Natural killer cell (primary cell): ENCODE measurements around the gene RASL10B. TPM values are rescaled to one million over a fixed set of nuclear protein-coding genes. Genes with fewer than 3 reads are reported as not detected.

ENCODE experiments used
- ATAC-seq, 3 donors: fragments of 150-1000 bp in 2 of 3; fragments of 200-7000 bp in 1 of 3; cut with Tn5 transposase; 1 replicate in 1 of 3; 2 replicates in 2 of 3; pipeline ENCODE4 v1.10.0; 2021; ENCODE audit warnings: mild to moderate bottlenecking in 2 of 3, moderate library complexity in 2 of 3
- DNase-seq, 2 donors: peaks; one replicate each; pipeline versions ENCODE4 v3.0.0 to v3.0.0-alpha.2; 2013 to 2021; ENCODE audit warnings: mixed read lengths in 1 of 2
- H3K27ac ChIP-seq: one replicate; pipeline ENCODE4 v1.5.1; 2013; ENCODE audit warnings: mild to moderate bottlenecking, low read length
- H3K27me3 ChIP-seq: one replicate; pipeline ENCODE4 v1.6.1; 2013; ENCODE audit warnings: low read length; ENCODE audit not compliant: control insufficient read depth, insufficient read depth
- H3K36me3 ChIP-seq: one replicate; pipeline ENCODE4 v1.6.1; 2013; ENCODE audit warnings: low read length; ENCODE audit not compliant: control insufficient read depth, insufficient read depth
- H3K4me1 ChIP-seq: one replicate; pipeline ENCODE4 v1.6.1; 2013; ENCODE audit warnings: low read length; ENCODE audit not compliant: control insufficient read depth, insufficient read depth
- H3K4me3 ChIP-seq: one replicate; pipeline ENCODE4 v1.5.1; 2013; ENCODE audit warnings: low read length
- H3K9me3 ChIP-seq: one replicate; pipeline ENCODE4 v1.6.1; 2013; ENCODE audit warnings: low read length; ENCODE audit not compliant: control insufficient read depth, insufficient read depth
- H3K27ac Mint-ChIP-seq, 2 donors: one replicate each; pipeline ENCODE4 v1.8.0; 2022; ENCODE audit warnings: mild to moderate bottlenecking in 2 of 2, mixed read lengths in 2 of 2, moderate library complexity in 1 of 2
- H3K27me3 Mint-ChIP-seq, 2 donors: one replicate each; pipeline ENCODE4 v1.8.0; 2022; ENCODE audit warnings: low read depth in 2 of 2, mixed read lengths in 2 of 2
- H3K36me3 Mint-ChIP-seq: one replicate; pipeline ENCODE4 v1.8.0; 2022; ENCODE audit warnings: mixed read lengths
- H3K4me1 Mint-ChIP-seq, 2 donors: one replicate each; pipeline ENCODE4 v1.8.0; 2022; ENCODE audit warnings: mixed read lengths in 2 of 2
- H3K4me3 Mint-ChIP-seq: one replicate; pipeline ENCODE4 v1.8.0; 2022; ENCODE audit warnings: mild to moderate bottlenecking, moderate library complexity, mixed read lengths
- H3K9me3 Mint-ChIP-seq, 2 donors: one replicate each; pipeline ENCODE4 v1.8.0; 2022; ENCODE audit warnings: mixed read lengths in 2 of 2
- CTCF ChIP-seq: fragments of 200-600 bp; IDR thresholded peaks from one replicate; pipeline ENCODE4 v1.8.0; 2022; ENCODE audit warnings: antibody characterized with exemption
- WGBS: methylation state at CpG from one replicate; pipeline ENCODE4 v1.1.7; 2013; ENCODE audit warnings: missing lambda C conversion rate; ENCODE audit not compliant: insufficient coverage; 5-methylcytosine and 5-hydroxymethylcytosine counted together
- intact Hi-C: fragments of 100-400 bp; cut with micrococcal nuclease; formaldehyde crosslinking; loops from one replicate; pipeline ENCODE4 v1.14.2; 2022
- total RNA-seq, 4 donors: library from RNA; stranded (reverse); fragments of 120-200 nt in 1 of 4; gene quantifications; one replicate each; pipeline versions ENCODE4 v1.2.3 to v1.2.4, GENCODE V29; 2013 to 2022

The RASL10B gene
- total RNA-seq, 3 donors from 2014 or later (not counting 1 experiment from before 2014, with no cell fraction given) = 0.07 TPM; not detected in 2

GRCh38 chr17:35723735-35724134 lies 7.7 kb upstream of the RASL10B start:
- no peak for TF ChIP-seq CTCF
- Mint-ChIP-seq H3K36me3 (peaks cover 32% of the 10 kb centered on the region), H3K9me3 (no peaks in the 10 kb centered on the region), H3K4me1 (no peaks in the 10 kb centered on the region), H3K4me3 (no peak overlapping the region), H3K27me3 (no peaks in the 10 kb centered on the region), H3K27ac (no peak overlapping the region)
- Histone ChIP-seq H3K4me1 (no peaks in the 10 kb centered on the region), H3K27ac (no peak overlapping the region), H3K36me3 (peaks cover 63% of the 10 kb centered on the region), H3K27me3 (no peaks in the 10 kb centered on the region), H3K4me3 (no peak overlapping the region), H3K9me3 (no peaks in the 10 kb centered on the region)
- DNase-seq (no peak), ATAC-seq (no peak)
- intact Hi-C loops = no loop called here
- WGBS = 97% methylated on average over 2 of the region's 2 CpGs

- peaks cover 55% of the 10 kb centered on the region for H3K36me3 ChIP-seq
- no peaks in the 10 kb centered on the region for H3K27me3 ChIP-seq
- H3K36me3 Mint-ChIP-seq = peaks cover 32% of the 10 kb centered on the region
- no peak overlapping the region for H3K27ac ChIP-seq
- no peaks in the 10 kb centered on the region for H3K4me1 Mint-ChIP-seq
- no peak overlapping the region for H3K27ac Mint-ChIP-seq
- intact Hi-C loops = no loop called here
- no peak overlapping the region for H3K4me3 ChIP-seq
- WGBS = 95% methylated on average over 4 of the region's 4 CpGs
- H3K9me3 ChIP-seq = no peaks in the 10 kb centered on the region
- H3K4me3 Mint-ChIP-seq = no peak overlapping the region
- ATAC-seq = no peak
- no peaks in the 10 kb centered on the region for H3K27me3 Mint-ChIP-seq
- DNase-seq = no peak
- TF ChIP-seq CTCF = no peak
- no peaks in the 10 kb centered on the region for H3K9me3 Mint-ChIP-seq
- H3K4me1 ChIP-seq = no peaks in the 10 kb centered on the region
Measured at GRCh38 chr17:35725058-35725457, 6.4 kb upstream of the RASL10B start.

GRCh38 chr17:35725802-35726126 lies 5.7 kb upstream of the RASL10B start:
- Histone ChIP-seq H3K4me1 (peaks cover 6% of the 10 kb centered on the region), H3K36me3 (peaks cover 51% of the 10 kb centered on the region), H3K27me3 (no peaks in the 10 kb centered on the region), H3K9me3 (no peaks in the 10 kb centered on the region), H3K27ac (no peak overlapping the region), H3K4me3 (no peak overlapping the region)
- no peak for TF ChIP-seq CTCF
- 97% methylated on average over 2 of the region's 2 CpGs for WGBS
- peaks cover 5 to 6% of the 10 kb centered on the region in 2 donors for H3K4me1 Mint-ChIP-seq
- peaks cover 32% of the 10 kb centered on the region for H3K36me3 Mint-ChIP-seq
- DNase-seq = no peak
- no peaks in the 10 kb centered on the region for H3K27me3 Mint-ChIP-seq
- ATAC-seq = no peak
- H3K27ac Mint-ChIP-seq = no peak overlapping the region
- intact Hi-C loops = no loop called here
- no peak overlapping the region for H3K4me3 Mint-ChIP-seq
- no peaks in the 10 kb centered on the region for H3K9me3 Mint-ChIP-seq

GRCh38 chr17:35726127-35726952 lies 5.1 kb upstream of the RASL10B start:
- Mint-ChIP-seq H3K4me1 (peaks cover 10 to 12% of the 10 kb centered on the region in 2 donors), H3K27ac (no peak overlapping the region), H3K9me3 (no peaks in the 10 kb centered on the region), H3K36me3 (peaks cover 32% of the 10 kb centered on the region), H3K27me3 (no peaks in the 10 kb centered on the region), H3K4me3 (no peak overlapping the region)
- Histone ChIP-seq H3K4me1 (peaks cover 12% of the 10 kb centered on the region), H3K4me3 (no peak overlapping the region), H3K27ac (no peak overlapping the region), H3K27me3 (no peaks in the 10 kb centered on the region), H3K9me3 (no peaks in the 10 kb centered on the region), H3K36me3 (peaks cover 47% of the 10 kb centered on the region)
- ATAC-seq (no peak), DNase-seq (no peak)
- no peak for TF ChIP-seq CTCF
- 86% methylated on average over 4 of the region's 6 CpGs for WGBS
- intact Hi-C loops = no loop called here
